HG03045 (cell line): ENCODE measurements around the gene KIF9.
"Not testable (repeated sequence)": the region's sequence is repeated elsewhere in the genome, so short reads cannot be mapped to it uniquely, and the experiment has no call there.

Experiments used
- ATAC-seq: cut with Tn5 transposase; IDR thresholded peaks from one replicate; pipeline ENCODE4 v1.9.1; 2021; ENCODE audit warnings: mild to moderate bottlenecking, moderate library complexity; ENCODE audit not compliant: unreplicated experiment

Gene KIF9

GRCh38 chr3:47256331-47256730 lies 26.3 kb downstream of the KIF9 start:
- ATAC-seq: not testable (repeated sequence)

- no peak for ATAC-seq
Observed at GRCh38 chr3:47251689-47252088, 30.9 kb downstream of the KIF9 start.

- ATAC-seq: not testable (repeated sequence)
Observed at GRCh38 chr3:47251085-47251484, 31.5 kb downstream of the KIF9 start.

GRCh38 chr3:47250309-47251060 lies 32.1 kb downstream of the KIF9 start:
- ATAC-seq: no peak

- ATAC-seq: no peak
Observed at GRCh38 chr3:47247131-47248064, 35.2 kb downstream of the KIF9 start.

- no peak for ATAC-seq
Observed at GRCh38 chr3:47245271-47245670, 37.3 kb downstream of the KIF9 start.

GRCh38 chr3:47244531-47245100 lies 38.0 kb downstream of the KIF9 start:
- no peak for ATAC-seq

GRCh38 chr3:47243419-47244147 lies 39.0 kb downstream of the KIF9 start:
- no peak for ATAC-seq

GRCh38 chr3:47239929-47240328 lies 42.7 kb downstream of the KIF9 start:
- no peak for ATAC-seq

- no peak for ATAC-seq
Observed at GRCh38 chr3:47238017-47238416, 44.6 kb downstream of the KIF9 start.

GRCh38 chr3:47228088-47228487 lies 54.5 kb downstream of the KIF9 start:
- no peak for ATAC-seq

GRCh38 chr3:47227678-47228077 lies 54.9 kb downstream of the KIF9 start:
- ATAC-seq: no peak

- no peak for ATAC-seq
Observed at GRCh38 chr3:47225310-47225906, 57.2 kb downstream of the KIF9 start.

GRCh38 chr3:47223755-47224154 lies 58.8 kb downstream of the KIF9 start:
- no peak for ATAC-seq

- ATAC-seq: no peak
Observed at GRCh38 chr3:47221798-47222197, 60.8 kb downstream of the KIF9 start.

GRCh38 chr3:47210863-47211405 lies 71.7 kb downstream of the KIF9 start:
- ATAC-seq: no peak

GRCh38 chr3:47206022-47206421 lies 76.6 kb downstream of the KIF9 start:
- not testable (repeated sequence) for ATAC-seq

- no peak for ATAC-seq
Observed at GRCh38 chr3:47204875-47205274, 77.7 kb downstream of the KIF9 start.

- no peak for ATAC-seq
Observed at GRCh38 chr3:47202542-47202941, 80.1 kb downstream of the KIF9 start.

- ATAC-seq: no peak
Observed at GRCh38 chr3:47197287-47197686, 85.3 kb downstream of the KIF9 start.
